Fibroblast of lung (primary cell): Measurements from ENCODE around the gene CTTN. TPM values are rescaled to one million over a fixed set of nuclear protein-coding genes. Genes with fewer than 3 reads are reported as not detected.

ENCODE experiments used
- DNase-seq, 2 donors: peaks; one replicate each; pipeline versions ENCODE4 v3.0.0 to v3.0.0-alpha.2; 2010; ENCODE audit warnings: low read depth in 2 of 2
- H2AFZ ChIP-seq: 2 replicates; pipeline ENCODE4 v1.5.1; 2012; ENCODE audit warnings: low read length, control low read depth, inconsistent platforms
- H3K27ac ChIP-seq: 2 replicates; pipeline ENCODE4 v1.5.1; 2011; ENCODE audit warnings: low read length, control low read depth; ENCODE audit not compliant: insufficient read depth
- H3K27me3 ChIP-seq: 2 replicates; pipeline ENCODE4 v1.5.1; 2011; ENCODE audit warnings: mild to moderate bottlenecking, low read length; ENCODE audit not compliant: control insufficient read depth, insufficient read depth
- H3K36me3 ChIP-seq: 2 replicates; pipeline ENCODE4 v1.5.1; 2011; ENCODE audit warnings: low read length; ENCODE audit not compliant: control insufficient read depth, insufficient read depth
- H3K4me1 ChIP-seq: 2 replicates; pipeline ENCODE4 v1.5.1; 2011; ENCODE audit warnings: low read length; ENCODE audit not compliant: control insufficient read depth, insufficient read depth; ENCODE audit errors: extremely low read depth
- H3K4me2 ChIP-seq: 2 replicates; pipeline ENCODE4 v1.5.1; 2011; ENCODE audit warnings: low read length, control low read depth; ENCODE audit not compliant: insufficient read depth; ENCODE audit errors: extremely low read depth
- H3K4me3 ChIP-seq, 4 experiments: fragments of 200-600 bp in 1 of 4; sonication (generic) in 1 of 4; replicated peaks in 1 of 4; 2 replicates each; pipeline ENCODE4 v1.5.1; 2011 to 2016; ENCODE audit warnings: low read length in 4 of 4, low read depth in 3 of 4, mild to moderate bottlenecking in 3 of 4, control low read depth in 2 of 4, inconsistent platforms in 1 of 4, mixed read lengths in 1 of 4; ENCODE audit not compliant: insufficient read depth in 1 of 4; ENCODE audit errors: control extremely low read depth in 1 of 4
- H3K79me2 ChIP-seq: 2 replicates; pipeline ENCODE4 v1.5.1; 2012; ENCODE audit warnings: mild to moderate bottlenecking, low read length, inconsistent platforms; ENCODE audit not compliant: control insufficient read depth, insufficient read depth
- H3K9ac ChIP-seq: 2 replicates; pipeline ENCODE4 v1.5.1; 2011; ENCODE audit warnings: mild to moderate bottlenecking, low read length, control low read depth; ENCODE audit not compliant: insufficient read depth
- H3K9me3 ChIP-seq: 2 replicates; pipeline ENCODE4 v1.5.1; 2012; ENCODE audit warnings: low read depth, low read length; ENCODE audit not compliant: control insufficient read depth, insufficient read depth
- H4K20me1 ChIP-seq: 2 replicates; pipeline ENCODE4 v1.5.1; 2011; ENCODE audit warnings: low read length; ENCODE audit not compliant: control insufficient read depth, insufficient read depth; ENCODE audit errors: extremely low read depth
- CTCF ChIP-seq, 2 donors: IDR thresholded peaks in 1 of 2; conservative IDR thresholded peaks in 1 of 2; 1 replicate in 1 of 2; 2 replicates in 1 of 2; pipeline ENCODE4 v1.5.1; 2011 to 2012; ENCODE audit warnings: low read length in 2 of 2, control low read depth in 1 of 2, inconsistent platforms in 1 of 2, low read depth in 1 of 2, mild to moderate bottlenecking in 1 of 2
- EZH2 ChIP-seq: IDR thresholded peaks from 2 replicates; pipeline ENCODE4 v1.5.1; 2012; ENCODE audit warnings: low read length, control low read depth, mild to moderate bottlenecking; ENCODE audit errors: missing control alignments
- polyA plus RNA-seq, 2 donors: library from polyadenylated mRNA; depleted of rRNA in 1 of 2; stranded (reverse) in 1 of 2; unstranded in 1 of 2; fragments of >200 nt; gene quantifications; 2 replicates each; pipeline ENCODE4 v1.2.1, GENCODE V29; 2011 to 2012; ENCODE audit warnings: missing spikeins in 1 of 2
- total RNA-seq: library from RNA; depleted of rRNA; stranded (reverse); fragments of >200 nt; gene quantifications from 2 replicates; pipeline ENCODE4 v1.2.1, GENCODE V29; 2014

CTTN gene
- total and polyA plus RNA-seq, 2 donors (not counting 1 experiment from before 2014, with no cell fraction given), result 198 to 428 TPM

GRCh38 chr11:70402685-70403084 lies 4.4 kb downstream of the CTTN start:
- Histone ChIP-seq H3K9me3 (no peaks in the 10 kb centered on the region), H3K4me3 (no peak overlapping the region), H3K4me2 (no peak overlapping the region), H3K27ac (no peak overlapping the region), H3K36me3 (peaks cover 12% of the 10 kb centered on the region), H4K20me1 (peaks cover 5% of the 10 kb centered on the region), H3K9ac (no peak overlapping the region), H3K79me2 (peaks cover 90% of the 10 kb centered on the region), H2AFZ (no peak overlapping the region), H3K27me3 (no peaks in the 10 kb centered on the region), H3K4me1 (peaks cover 9% of the 10 kb centered on the region)
- no peak for DNase-seq
- no peak for TF ChIP-seq CTCF (conservative IDR thresholded peaks at IDR 0.05 in 1 of 2, IDR thresholded peaks at IDR 0.05 in 1 of 2; ENCODE audit: low read depth in 1 of 2, low read length in 2 of 2)
- TF ChIP-seq EZH2, result no peak

- Histone ChIP-seq H3K36me3 (peaks cover 19% of the 10 kb centered on the region), H3K27me3 (no peaks in the 10 kb centered on the region)
Observed at GRCh38 chr11:70404244-70404643, 5.9 kb downstream of the CTTN start.

GRCh38 chr11:70405679-70406395 lies 7.5 kb downstream of the CTTN start:
- H3K36me3 ChIP-seq, result peaks cover 33% of the 10 kb centered on the region
- no peak for DNase-seq
- peaks cover 78% of the 10 kb centered on the region for H3K79me2 ChIP-seq
- no peak overlapping the region for H3K27ac ChIP-seq
- TF ChIP-seq EZH2, result no peak
- no peak overlapping the region for H3K4me2 ChIP-seq
- H3K9me3 ChIP-seq, result no peaks in the 10 kb centered on the region
- H4K20me1 ChIP-seq, result peaks cover under 1% of the 10 kb centered on the region
- H3K4me3 ChIP-seq, result no peak overlapping the region
- H3K9ac ChIP-seq, result no peak overlapping the region
- H3K27me3 ChIP-seq, result no peaks in the 10 kb centered on the region
- H2AFZ ChIP-seq, result no peak overlapping the region
- peaks cover under 1% of the 10 kb centered on the region for H3K4me1 ChIP-seq

More at GRCh38 chr11:70404244-70404643, 5.9 kb downstream of the CTTN start:
- H3K79me2 ChIP-seq, result peaks cover 82% of the 10 kb centered on the region
- H4K20me1 ChIP-seq, result peaks cover 5% of the 10 kb centered on the region
- H3K9ac ChIP-seq, result no peak overlapping the region
- DNase-seq, result no peak
- TF ChIP-seq EZH2 (no peak), CTCF (conservative IDR thresholded peaks at IDR 0.05 in 1 of 2, IDR thresholded peaks at IDR 0.05 in 1 of 2; ENCODE audit: low read depth in 1 of 2, low read length in 2 of 2) (no peak)
- H3K4me2 ChIP-seq, result no peak overlapping the region
- H3K4me3 ChIP-seq, result no peak overlapping the region
- H2AFZ ChIP-seq, result no peak overlapping the region
- no peaks in the 10 kb centered on the region for H3K9me3 ChIP-seq
- H3K27ac ChIP-seq, result no peak overlapping the region
- H3K4me1 ChIP-seq, result peaks cover 9% of the 10 kb centered on the region
